IPS-15b (cell line): ENCODE data around the gene CDH13.

ENCODE experiments used
- H3K27me3 ChIP-seq: one replicate; pipeline ENCODE4 v1.6.1; 2013; ENCODE audit warnings: low read length; ENCODE audit not compliant: control insufficient read depth, insufficient read depth
- H3K36me3 ChIP-seq: one replicate; pipeline ENCODE4 v1.6.1; 2013; ENCODE audit warnings: low read length; ENCODE audit not compliant: control insufficient read depth, insufficient read depth
- H3K4me1 ChIP-seq: one replicate; pipeline ENCODE4 v1.6.1; 2013; ENCODE audit warnings: mild to moderate bottlenecking, low read length; ENCODE audit not compliant: control insufficient read depth, insufficient read depth
- H3K4me3 ChIP-seq: one replicate; pipeline ENCODE4 v1.5.1; 2013; ENCODE audit warnings: low read depth, low read length
- H3K9ac ChIP-seq: one replicate; pipeline ENCODE4 v1.6.1; 2013; ENCODE audit warnings: low read depth, mild to moderate bottlenecking, low read length
- H3K9me3 ChIP-seq: one replicate; pipeline ENCODE4 v1.6.1; 2013; ENCODE audit warnings: mild to moderate bottlenecking, low read length; ENCODE audit not compliant: control insufficient read depth, insufficient read depth

Gene CDH13

GRCh38 chr16:83602761-83603722, 976.3 kb downstream of the CDH13 start:
- Histone ChIP-seq H3K27me3 (no peaks in the 10 kb centered on the region), H3K4me3 (no peak overlapping the region), H3K9me3 (no peaks in the 10 kb centered on the region), H3K4me1 (peaks cover 15% of the 10 kb centered on the region), H3K36me3 (no peaks in the 10 kb centered on the region), H3K9ac (no peak overlapping the region)

DNA sequence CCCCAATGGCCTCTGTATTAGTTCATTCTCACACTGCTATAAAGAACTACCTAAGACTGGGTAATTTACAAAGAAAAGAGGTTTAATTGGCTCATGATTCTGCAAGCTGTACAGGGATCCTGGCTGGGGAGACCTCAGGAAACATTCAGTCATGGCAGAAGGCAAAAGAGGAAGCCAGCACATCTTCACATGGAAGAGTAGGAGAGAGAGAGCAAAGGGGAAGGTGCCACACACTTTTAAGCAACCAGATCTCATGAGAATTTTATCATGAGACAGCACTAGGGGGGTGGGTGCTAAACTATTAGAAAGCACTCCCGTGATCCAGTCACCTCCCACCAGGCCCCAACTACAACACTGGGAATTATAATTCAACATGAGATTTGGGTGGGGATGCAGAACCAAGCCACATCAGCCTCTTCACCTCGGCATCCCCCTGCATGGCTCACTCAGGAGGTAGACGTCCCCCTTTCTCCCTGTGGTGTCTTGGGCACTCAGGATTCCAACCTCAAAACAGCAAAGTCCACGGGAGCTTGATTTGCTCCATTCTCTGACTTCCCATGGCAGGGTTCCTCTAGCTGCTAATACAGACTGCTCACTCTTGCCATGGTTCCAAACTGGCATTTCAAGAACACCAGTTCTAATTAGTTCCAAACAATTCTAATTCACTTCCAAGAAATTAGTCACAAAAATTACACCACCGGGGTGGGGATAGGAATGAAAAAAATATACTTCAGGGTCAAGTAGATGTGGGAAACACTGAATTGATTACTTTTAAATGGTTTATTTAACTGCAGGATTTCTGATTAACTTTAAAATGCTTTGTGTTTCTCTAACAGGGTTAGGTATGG, 977.2 kb downstream of the CDH13 start:
- no peaks in the 10 kb centered on the region for H3K9me3 ChIP-seq
- H3K36me3 ChIP-seq, result no peaks in the 10 kb centered on the region
- peaks cover 15% of the 10 kb centered on the region for H3K4me1 ChIP-seq
- no peak overlapping the region for H3K4me3 ChIP-seq
- H3K27me3 ChIP-seq, result no peaks in the 10 kb centered on the region
- no peak overlapping the region for H3K9ac ChIP-seq

GRCh38 chr16:83606486-83607030, 979.8 kb downstream of the CDH13 start:
- no peak overlapping the region for H3K4me3 ChIP-seq
- no peak overlapping the region for H3K9ac ChIP-seq
- H3K36me3 ChIP-seq, result no peaks in the 10 kb centered on the region
- peaks cover 15% of the 10 kb centered on the region for H3K4me1 ChIP-seq
- H3K27me3 ChIP-seq, result no peaks in the 10 kb centered on the region
- no peaks in the 10 kb centered on the region for H3K9me3 ChIP-seq

DNA sequence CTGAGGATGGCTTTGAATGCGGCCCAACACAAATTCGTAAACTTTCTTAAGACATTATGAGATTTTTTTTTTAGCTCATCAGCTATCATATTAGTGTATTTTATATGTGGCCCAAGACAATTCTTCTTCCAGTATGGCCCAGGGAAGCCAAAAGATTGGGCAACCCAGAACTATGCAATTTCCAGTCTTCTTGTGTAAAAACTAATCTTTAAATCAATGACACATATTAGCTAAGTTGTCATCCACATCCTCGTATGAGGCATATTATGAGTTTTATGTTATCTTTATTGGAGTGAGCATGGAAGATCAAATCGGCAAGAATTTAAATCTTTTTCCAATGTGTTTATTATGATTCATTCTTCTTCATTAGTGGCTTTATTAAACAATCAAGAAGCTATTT, 982.4 kb downstream of the CDH13 start:
- H3K9me3 ChIP-seq, result no peaks in the 10 kb centered on the region
- H3K9ac ChIP-seq, result no peak overlapping the region
- no peaks in the 10 kb centered on the region for H3K36me3 ChIP-seq
- no peak overlapping the region for H3K4me3 ChIP-seq
- H3K4me1 ChIP-seq, result no peaks in the 10 kb centered on the region
- H3K27me3 ChIP-seq, result no peaks in the 10 kb centered on the region

DNA sequence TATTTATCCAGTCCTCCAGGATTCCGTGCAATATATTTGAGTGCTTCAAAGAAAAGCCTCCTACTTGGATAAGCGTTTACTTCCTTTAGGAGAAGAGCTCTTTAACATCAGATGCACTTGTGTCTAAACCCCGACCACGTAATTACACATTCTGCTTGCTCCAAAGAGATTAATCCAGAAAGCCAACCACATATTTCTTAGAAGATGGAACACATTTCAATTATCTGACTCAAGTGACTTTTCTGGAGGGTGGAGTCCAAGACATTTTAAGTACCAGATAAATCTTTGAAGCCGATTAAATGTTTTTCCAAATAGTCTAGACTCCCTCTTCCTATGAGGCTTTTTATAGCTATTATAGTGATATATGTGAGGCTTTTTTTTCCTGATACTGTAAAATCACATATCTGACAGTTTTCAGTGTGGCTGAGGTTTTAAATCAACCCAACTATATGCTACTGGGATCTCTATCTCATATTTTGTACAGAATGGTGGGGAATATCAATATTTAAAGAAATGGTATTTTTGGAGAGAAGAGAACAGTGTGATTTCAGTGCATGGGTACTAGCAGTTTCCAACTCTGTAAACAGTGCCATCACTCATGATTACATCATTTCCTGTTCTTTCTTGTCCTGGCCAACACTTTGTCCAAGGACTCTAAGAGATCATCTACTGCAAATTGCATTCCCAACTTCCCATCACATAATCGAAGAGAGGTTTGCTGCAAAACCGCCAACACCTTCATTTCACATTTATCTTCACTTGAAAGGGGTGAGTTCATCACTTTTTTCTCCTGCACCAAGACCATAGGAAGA, 988.6 kb downstream of the CDH13 start:
- Histone ChIP-seq H3K9me3 (no peaks in the 10 kb centered on the region), H3K27me3 (no peaks in the 10 kb centered on the region), H3K36me3 (no peaks in the 10 kb centered on the region), H3K9ac (no peak overlapping the region), H3K4me3 (no peak overlapping the region), H3K4me1 (no peaks in the 10 kb centered on the region)

GRCh38 chr16:83615953-83616350, 989.2 kb downstream of the CDH13 start:
- Histone ChIP-seq H3K9ac (no peak overlapping the region), H3K36me3 (no peaks in the 10 kb centered on the region), H3K27me3 (no peaks in the 10 kb centered on the region), H3K4me3 (no peak overlapping the region), H3K9me3 (no peaks in the 10 kb centered on the region), H3K4me1 (no peaks in the 10 kb centered on the region)

- Histone ChIP-seq H3K9me3 (no peaks in the 10 kb centered on the region), H3K36me3 (no peaks in the 10 kb centered on the region), H3K4me1 (peaks cover 3% of the 10 kb centered on the region), H3K4me3 (no peak overlapping the region), H3K9ac (no peak overlapping the region), H3K27me3 (no peaks in the 10 kb centered on the region)
These were observed 992.8 kb downstream of the CDH13 start for GRCh38 chr16:83619381-83620150.

DNA sequence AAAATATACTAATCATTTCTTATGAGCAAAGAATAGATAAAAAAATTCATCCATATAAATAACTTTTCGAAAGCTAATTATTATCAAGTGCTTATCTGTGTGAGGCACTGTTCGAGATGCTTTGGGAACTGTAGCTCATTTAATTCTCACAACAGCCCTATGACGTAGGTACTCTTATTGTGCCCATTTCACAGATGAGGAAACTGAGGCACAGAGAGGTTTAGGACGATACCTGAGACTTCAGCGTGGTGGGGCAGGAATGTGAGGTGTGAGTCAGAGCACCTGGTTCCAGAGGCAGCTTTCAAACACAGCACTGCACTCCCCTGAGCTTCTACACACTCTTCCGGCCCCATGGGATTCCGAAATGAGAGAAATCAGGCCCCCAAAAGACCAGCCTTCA, 995.2 kb downstream of the CDH13 start:
- no peaks in the 10 kb centered on the region for H3K36me3 ChIP-seq
- no peak overlapping the region for H3K4me3 ChIP-seq
- no peak overlapping the region for H3K9ac ChIP-seq
- H3K9me3 ChIP-seq, result no peaks in the 10 kb centered on the region
- H3K4me1 ChIP-seq, result peaks cover 3% of the 10 kb centered on the region
- H3K27me3 ChIP-seq, result no peaks in the 10 kb centered on the region

- Histone ChIP-seq H3K9ac (no peak overlapping the region), H3K9me3 (no peaks in the 10 kb centered on the region), H3K36me3 (no peaks in the 10 kb centered on the region), H3K4me3 (no peak overlapping the region), H3K4me1 (peaks cover 3% of the 10 kb centered on the region), H3K27me3 (no peaks in the 10 kb centered on the region)
These were observed 996.4 kb downstream of the CDH13 start for GRCh38 chr16:83623091-83623730.

DNA sequence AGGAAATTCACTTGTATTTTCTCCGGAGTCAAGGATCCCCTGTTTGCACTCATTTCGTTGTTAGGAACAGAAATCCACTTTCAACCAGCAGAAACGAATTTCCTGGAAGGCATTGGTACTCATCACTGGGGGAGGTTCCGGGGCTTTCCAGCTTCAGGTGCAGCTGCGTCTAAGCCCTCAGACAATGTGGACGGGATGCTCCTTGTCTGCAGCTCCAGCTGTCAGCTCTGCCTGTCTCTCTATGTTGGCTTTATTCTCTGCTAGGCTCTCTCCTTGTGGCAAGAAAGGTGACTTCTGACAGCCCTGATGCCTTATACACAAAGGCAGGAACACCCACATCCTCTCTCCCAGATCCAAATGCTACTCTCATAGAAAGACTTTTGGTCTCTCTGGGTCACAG, 997.1 kb downstream of the CDH13 start:
- H3K27me3 ChIP-seq, result no peaks in the 10 kb centered on the region

More for the DNA sequence above, 997.1 kb downstream of the CDH13 start:
- Histone ChIP-seq H3K9me3 (no peaks in the 10 kb centered on the region), H3K4me1 (peaks cover 3% of the 10 kb centered on the region), H3K9ac (no peak overlapping the region), H3K4me3 (no peak overlapping the region), H3K36me3 (no peaks in the 10 kb centered on the region)
